NB4 (cell line): ENCODE results near the gene NTM.

Source experiments
- DNase-seq: peaks from one replicate; pipeline ENCODE4 v3.0.0; 2010; ENCODE audit warnings: low read depth
- H3K4me3 ChIP-seq: one replicate; pipeline ENCODE4 v1.5.1; 2011; ENCODE audit warnings: mild to moderate bottlenecking, low read depth, low read length, moderate library complexity
- CTCF ChIP-seq: IDR thresholded peaks from one replicate; pipeline ENCODE4 v1.5.1; 2012; ENCODE audit warnings: low read depth, low read length
- MAX ChIP-seq: IDR thresholded peaks from 2 replicates; pipeline ENCODE4 v1.6.1; 2011; ENCODE audit warnings: low read depth, low read length
- MYC ChIP-seq: IDR thresholded peaks from 2 replicates; pipeline ENCODE4 v1.6.1; 2011; ENCODE audit warnings: low read depth, low read length
- POLR2A ChIP-seq: IDR thresholded peaks from 2 replicates; pipeline ENCODE4 v1.6.1; 2011; ENCODE audit warnings: mild to moderate bottlenecking; ENCODE audit not compliant: insufficient read length; ENCODE audit errors: extremely low read depth

NTM gene

GRCh38 chr11:131883332-131883731 is 512.9 kb downstream of the NTM start:
- H3K4me3 ChIP-seq: no peak overlapping the region
- DNase-seq: no peak

DNA sequence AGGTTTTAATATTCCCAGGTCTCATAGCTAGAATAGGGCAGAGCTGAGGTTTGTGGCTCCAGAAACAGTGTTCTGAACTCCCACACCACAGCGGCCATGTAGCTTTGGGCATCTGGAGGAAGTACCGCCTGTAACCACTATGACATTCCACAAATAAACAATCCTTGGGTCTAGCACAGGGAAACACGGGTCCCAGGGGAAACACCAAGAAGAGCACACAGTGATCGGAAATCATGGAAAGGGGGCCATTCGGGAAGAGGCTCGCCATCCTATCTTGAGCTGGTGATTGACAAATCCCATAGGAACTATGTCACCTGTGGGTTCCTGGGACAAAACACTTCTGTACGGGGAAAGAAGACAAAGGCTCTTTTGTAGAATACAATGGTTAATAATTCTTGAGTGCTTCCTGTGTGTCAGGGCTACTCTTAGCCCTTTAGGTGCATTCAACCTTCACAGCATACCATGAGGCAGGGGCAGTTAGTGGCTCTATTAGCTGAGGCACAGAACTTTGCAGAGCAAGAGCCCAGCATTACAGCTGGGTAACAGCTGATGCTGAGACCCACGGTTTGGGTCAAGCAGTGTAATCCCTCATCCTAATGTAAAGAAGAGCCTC is 514.2 kb downstream of the NTM start:
- TF ChIP-seq CTCF: no peak
- no peak for TF ChIP-seq MYC
- TF ChIP-seq POLR2A: no peak
- TF ChIP-seq MAX: no peak
- DNase-seq: no peak
- no peak overlapping the region for H3K4me3 ChIP-seq

More at GRCh38 chr11:131883332-131883731, 512.9 kb downstream of the NTM start:
- no peak for TF ChIP-seq MYC
- no peak for TF ChIP-seq POLR2A
- TF ChIP-seq MAX: no peak
- TF ChIP-seq CTCF: no peak

DNA sequence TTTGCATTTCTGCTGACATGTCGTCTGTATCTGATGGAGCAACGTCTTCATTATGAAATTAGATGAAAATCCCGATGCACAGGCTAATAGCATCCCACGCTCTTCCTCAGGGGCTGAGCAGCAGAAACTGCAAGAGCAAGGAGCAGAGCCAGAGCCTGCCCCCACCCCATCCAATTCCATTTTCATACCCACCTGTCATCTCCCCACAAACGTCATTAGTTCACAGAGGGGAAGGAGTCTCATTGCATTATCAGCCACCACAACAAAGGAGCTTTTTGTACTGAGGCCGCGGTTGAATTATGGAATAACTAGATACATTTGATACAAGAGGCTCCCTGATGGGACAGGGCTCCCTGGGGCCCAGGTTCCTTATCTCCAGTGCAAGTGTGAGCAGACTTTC is 515.0 kb downstream of the NTM start:
- no peak for DNase-seq
- TF ChIP-seq MAX: no peak
- no peak for TF ChIP-seq MYC
- no peak for TF ChIP-seq CTCF
- no peak for TF ChIP-seq POLR2A
- H3K4me3 ChIP-seq: no peak overlapping the region

DNA sequence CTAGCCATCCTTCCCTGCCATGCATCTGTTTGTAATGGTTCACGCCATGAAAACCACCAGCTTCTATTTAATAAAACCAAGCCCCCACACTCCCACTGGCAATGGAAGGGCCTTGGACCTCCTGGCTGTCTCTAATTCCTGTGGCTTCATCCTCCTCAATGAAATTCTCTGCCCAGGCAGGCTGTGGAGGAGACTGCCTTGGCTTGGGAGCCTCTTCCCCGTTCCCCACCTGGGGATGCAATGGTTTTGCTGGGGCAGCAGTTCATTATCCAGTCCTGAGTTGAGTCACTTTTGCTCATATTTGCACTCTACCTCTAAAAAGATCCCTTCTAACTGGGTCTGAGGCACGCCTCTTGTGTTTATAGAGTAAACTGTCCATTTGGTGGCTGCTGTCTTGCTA is 515.8 kb downstream of the NTM start:
- no peak overlapping the region for H3K4me3 ChIP-seq
- no peak for DNase-seq
- TF ChIP-seq MAX (no peak), MYC (no peak), POLR2A (no peak), CTCF (no peak)

DNA sequence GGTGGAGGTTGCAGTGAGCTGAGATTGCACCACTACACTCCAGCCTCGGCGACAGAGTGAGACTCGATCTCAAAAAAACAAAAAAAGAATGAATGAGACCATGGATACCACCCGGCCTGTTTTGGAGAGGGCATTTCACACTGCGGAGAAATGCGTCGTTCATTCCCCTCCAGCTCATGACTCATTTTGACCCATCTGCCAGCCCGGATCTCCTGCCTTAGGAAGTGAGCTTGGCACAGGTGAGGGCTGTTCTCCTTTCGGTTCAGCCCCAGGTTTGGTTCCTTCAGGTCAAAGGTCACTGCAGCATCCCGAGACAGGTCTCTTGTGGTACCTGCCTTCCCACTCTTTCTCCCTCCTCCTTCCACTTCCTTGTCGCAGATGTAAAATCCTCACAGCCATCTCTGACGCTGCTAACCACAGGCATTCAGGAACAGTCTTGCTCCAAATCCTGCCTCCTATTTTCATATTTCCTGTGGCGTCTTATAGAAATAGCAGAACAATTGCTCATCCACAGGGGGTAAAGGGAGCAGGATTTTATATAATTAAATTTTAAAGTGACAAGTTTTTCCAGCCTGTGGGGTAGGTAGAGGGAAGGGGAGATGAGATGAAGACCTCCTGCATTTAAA is 517.9 kb downstream of the NTM start:
- DNase-seq: no peak
- H3K4me3 ChIP-seq: no peak overlapping the region
- TF ChIP-seq POLR2A (no peak), CTCF (no peak)

- no peak overlapping the region for H3K4me3 ChIP-seq
- DNase-seq: no peak
- no peak for TF ChIP-seq CTCF
- no peak for TF ChIP-seq MYC
- TF ChIP-seq POLR2A: no peak
- no peak for TF ChIP-seq MAX
Observed at GRCh38 chr11:131889146-131889577, 518.7 kb downstream of the NTM start.
